Measurements from ENCODE around the gene HPCA. TPM values are rescaled to one million over a fixed set of nuclear protein-coding genes. Genes with fewer than 3 reads are reported as not detected.
A peak's percentile ranks its signal among the peaks of the same experiment; 100 is the strongest.

HPCA gene
- total and polyA plus RNA-seq, 2 of the 13 experiments (the other 11 are each of a cell fraction or from before 2014, with no cell fraction given), result not detected

- no peak for TF ChIP-seq GRHL1 (CRISPR knock-in tag; conservative IDR thresholded peaks at IDR 0.05)
- no peak for TF ChIP-seq SIN3B (IDR thresholded peaks at IDR 0.05; ENCODE audit: low read length)
- peak; percentile 92 for TF ChIP-seq TGIF2 (CRISPR knock-in tag; IDR thresholded peaks at IDR 0.05)
- TF ChIP-seq TRAFD1 (CRISPR knock-in tag; IDR thresholded peaks at IDR 0.05; ENCODE audit: borderline replicate concordance), result peak; percentile 71; the same call in 1 of the 2 replicates
- TF ChIP-seq ZIK1 (CRISPR knock-in tag; IDR thresholded peaks at IDR 0.05; ENCODE audit: borderline replicate concordance, low read depth), result peak; percentile 96
- 0 out of 2 replicates have a peak, but pooled peaks have one; percentile 8 for TF ChIP-seq PCBP1 (IDR thresholded peaks at IDR 0.05; ENCODE audit: borderline replicate concordance, low read depth, low read length)
- TF ChIP-seq ATRX (CRISPR knock-in tag; IDR thresholded peaks at IDR 0.05; ENCODE audit: borderline replicate concordance), result 0 out of 2 replicates have a peak, but pooled peaks have one; percentile 51
- TF ChIP-seq SIN3A (IDR thresholded peaks at IDR 0.05; ENCODE audit: borderline replicate concordance, low read depth, low read length), result peak; percentile 96; the same call in 1 of the 2 replicates
- peak; percentile 63; the same call in 1 of the 2 replicates for TF ChIP-seq ZNF567 (CRISPR knock-in tag; IDR thresholded peaks at IDR 0.05; ENCODE audit: borderline replicate concordance)
- TF ChIP-seq GTF3A (CRISPR knock-in tag; conservative IDR thresholded peaks at IDR 0.05), result no peak
- TF ChIP-seq ZNF784 (CRISPR knock-in tag; IDR thresholded peaks at IDR 0.05; ENCODE audit: borderline replicate concordance), result peak; percentile 99
- no peak for TF ChIP-seq SP1 (IDR thresholded peaks at IDR 0.05)
- TF ChIP-seq SP1 (CRISPR knock-in tag; IDR thresholded peaks at IDR 0.05), result peak; percentile 56; the same call in 1 of the 2 replicates
- peak; percentile 94; the same call in 1 of the 2 replicates for TF ChIP-seq ZNF660 (CRISPR knock-in tag; IDR thresholded peaks at IDR 0.05; ENCODE audit: borderline replicate concordance, low read depth)
- peak; percentile 97; the same call in 1 of the 2 replicates for TF ChIP-seq FOXC1 (CRISPR knock-in tag; IDR thresholded peaks at IDR 0.05; ENCODE audit: borderline replicate concordance)
- TF ChIP-seq ZNF143 (CRISPR knock-in tag; IDR thresholded peaks at IDR 0.05), result no peak
- TF ChIP-seq ATF2 (CRISPR knock-in tag; IDR thresholded peaks at IDR 0.05), result peak; percentile 92
- peak; percentile 97 for TF ChIP-seq ZFP36L1 (CRISPR knock-in tag; IDR thresholded peaks at IDR 0.05)
- TF ChIP-seq ZNF30 (CRISPR knock-in tag; IDR thresholded peaks at IDR 0.05), result peak; percentile 98
- no peak for TF ChIP-seq EZH2 (conservative IDR thresholded peaks at IDR 0.05; ENCODE audit: low read depth, low read length)
- peak; percentile 23; the same call in 1 of the 2 replicates for TF ChIP-seq RCOR2 (CRISPR knock-in tag; IDR thresholded peaks at IDR 0.05)
- TF ChIP-seq ZNF816 (CRISPR knock-in tag; IDR thresholded peaks at IDR 0.05; ENCODE audit: borderline replicate concordance), result peak; percentile 98
- TF ChIP-seq DNMT3B (CRISPR knock-in tag; conservative IDR thresholded peaks at IDR 0.05), result peak; percentile 94
- TF ChIP-seq SYNCRIP (IDR thresholded peaks at IDR 0.05; ENCODE audit: insufficient read depth, low read depth, low read length), result no peak
- TF ChIP-seq PHF21A (CRISPR knock-in tag; IDR thresholded peaks at IDR 0.05), result no peak
Measured at GRCh38 chr1:32886004-32886827, at the start of gene HPCA (continued).
